HG03196 (cell line): ENCODE measurements around the gene SLC35E3.

Experiments used
- ATAC-seq: cut with Tn5 transposase; IDR thresholded peaks from one replicate; pipeline ENCODE4 v1.9.1; 2021; ENCODE audit not compliant: unreplicated experiment

SLC35E3 gene

GRCh38 chr12:68745904-68746571, at the start of gene SLC35E3:
Gene SLC35E3, plus strand, starts transcription at chr12:68746176. Its CDS starts 202 bp downstream, at chr12:68746378.
- ATAC-seq: peak; percentile 97

GRCh38 chr12:68699486-68699885, 46.5 kb upstream of the SLC35E3 start:
- ATAC-seq: no peak

GRCh38 chr12:68727776-68728175, 18.2 kb upstream of the SLC35E3 start:
- no peak for ATAC-seq

GRCh38 chr12:68733661-68734071, 12.3 kb upstream of the SLC35E3 start:
- no peak for ATAC-seq

GRCh38 chr12:68739891-68740290, 6.1 kb upstream of the SLC35E3 start:
- ATAC-seq: no peak

DNA sequence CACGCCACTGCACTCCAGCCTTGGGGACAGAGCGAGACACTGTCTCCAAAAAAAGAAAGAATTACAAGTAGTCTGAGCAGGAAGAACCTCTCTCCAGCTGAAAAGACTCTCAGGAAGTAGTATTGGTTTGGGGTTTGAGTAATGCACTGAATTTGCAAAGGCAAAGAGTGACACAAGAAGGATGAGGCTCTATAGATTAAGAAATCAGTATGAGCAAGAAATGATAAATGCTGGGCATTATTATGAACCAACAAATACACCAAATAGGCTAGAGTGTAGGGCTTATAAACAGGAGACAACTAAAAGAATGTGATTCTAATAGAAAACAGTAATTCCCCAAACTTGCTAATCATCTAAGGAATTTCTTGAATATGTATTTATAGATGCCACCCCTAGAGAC, 2.6 kb upstream of the SLC35E3 start:
- no peak for ATAC-seq

DNA sequence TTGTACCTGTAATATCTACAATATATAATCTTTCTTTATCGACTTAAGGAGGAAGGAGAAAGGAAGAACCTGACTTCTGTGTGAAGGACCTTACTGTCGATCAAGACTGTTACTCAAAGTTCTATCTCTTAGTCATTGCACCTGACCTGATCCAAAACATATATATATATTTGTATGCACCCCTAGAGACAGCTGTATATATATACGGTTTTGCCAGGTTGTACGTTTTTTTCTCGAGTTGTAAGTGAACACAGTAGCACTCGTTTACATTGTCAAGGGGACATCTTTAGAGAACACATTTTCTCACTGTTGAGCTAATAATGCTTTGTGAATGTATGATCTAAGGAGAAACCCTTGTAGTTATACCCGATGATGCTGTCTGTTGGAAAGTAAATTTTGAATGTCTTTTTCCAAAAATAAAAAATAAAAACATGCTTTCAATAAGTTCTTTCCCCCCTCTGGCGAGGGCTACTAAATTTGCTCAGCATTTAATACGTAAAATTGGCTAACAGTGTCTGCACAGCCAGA, 536 bp upstream of the SLC35E3 start:
- ATAC-seq: no peak

GRCh38 chr12:68746572-68747180, 700 bp downstream of the SLC35E3 start:
- ATAC-seq: peak; percentile 35

DNA sequence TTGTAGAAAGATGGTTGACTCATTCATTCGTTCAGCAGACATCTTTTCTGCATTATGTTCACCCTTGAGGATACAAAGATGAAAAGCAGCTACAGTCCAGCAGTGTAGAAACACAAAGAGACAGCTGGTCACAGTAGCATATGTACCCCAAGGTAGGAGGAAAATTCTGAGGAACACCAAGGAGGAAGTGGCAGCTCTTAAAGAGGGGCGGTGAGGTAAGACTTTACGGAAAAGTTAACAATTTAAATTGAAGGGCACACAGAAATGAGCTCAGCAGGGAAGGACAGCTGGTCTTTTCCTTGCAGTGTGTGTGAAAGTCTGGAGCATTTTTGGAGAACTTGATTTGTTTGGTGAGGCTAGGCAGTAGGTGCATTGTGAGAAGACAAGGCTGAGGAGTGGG, 3.5 kb downstream of the SLC35E3 start:
- ATAC-seq: no peak

GRCh38 chr12:68749861-68750260, 3.9 kb downstream of the SLC35E3 start:
- ATAC-seq: no peak

DNA sequence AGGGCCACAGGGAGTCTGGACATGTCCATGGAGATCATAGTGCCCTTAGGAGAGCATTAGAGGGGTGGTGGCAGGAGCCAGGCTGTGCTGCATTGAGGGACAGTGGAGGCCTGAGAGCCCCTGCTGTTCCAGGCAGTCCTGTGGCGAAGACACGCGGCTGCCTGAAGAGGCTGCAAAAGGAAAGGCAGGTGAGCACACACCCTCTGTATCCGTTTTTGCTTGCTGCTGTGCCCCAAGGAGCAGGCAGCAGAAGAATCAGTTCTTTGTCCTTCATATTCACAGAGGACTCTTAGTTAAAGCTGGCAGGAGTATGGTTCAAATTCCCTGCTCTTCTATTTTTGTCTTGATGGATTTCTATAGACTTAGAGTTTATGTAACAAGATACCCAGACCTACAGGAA, 4.5 kb downstream of the SLC35E3 start:
- no peak for ATAC-seq

- no peak for ATAC-seq
Observed at GRCh38 chr12:68755536-68756243, 9.7 kb downstream of the SLC35E3 start.

DNA sequence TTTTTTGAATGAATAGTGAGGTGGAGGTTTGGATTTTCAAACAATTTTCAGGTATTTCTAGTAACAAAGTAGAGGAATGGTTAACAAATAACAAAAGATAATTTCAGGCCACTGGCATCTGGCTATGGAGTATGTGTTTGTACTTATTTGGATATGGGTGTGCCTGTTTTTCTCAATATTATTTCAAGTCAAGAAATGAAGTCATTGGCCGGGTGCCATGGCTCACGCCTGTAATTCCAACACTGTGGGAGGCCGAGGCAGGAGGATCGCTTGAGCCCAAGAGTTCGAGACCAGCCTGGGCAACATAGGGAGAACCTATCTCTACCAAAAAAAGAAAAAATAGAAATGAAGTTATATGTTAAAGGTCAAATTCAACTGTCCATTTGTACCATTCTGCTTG, 13.9 kb downstream of the SLC35E3 start:
- ATAC-seq: no peak

- no peak for ATAC-seq
Observed at GRCh38 chr12:68760806-68761441, 14.9 kb downstream of the SLC35E3 start.

GRCh38 chr12:68761442-68761812, 15.5 kb downstream of the SLC35E3 start:
- ATAC-seq: no peak

GRCh38 chr12:68761901-68762630, 16.1 kb downstream of the SLC35E3 start:
- ATAC-seq: no peak

DNA sequence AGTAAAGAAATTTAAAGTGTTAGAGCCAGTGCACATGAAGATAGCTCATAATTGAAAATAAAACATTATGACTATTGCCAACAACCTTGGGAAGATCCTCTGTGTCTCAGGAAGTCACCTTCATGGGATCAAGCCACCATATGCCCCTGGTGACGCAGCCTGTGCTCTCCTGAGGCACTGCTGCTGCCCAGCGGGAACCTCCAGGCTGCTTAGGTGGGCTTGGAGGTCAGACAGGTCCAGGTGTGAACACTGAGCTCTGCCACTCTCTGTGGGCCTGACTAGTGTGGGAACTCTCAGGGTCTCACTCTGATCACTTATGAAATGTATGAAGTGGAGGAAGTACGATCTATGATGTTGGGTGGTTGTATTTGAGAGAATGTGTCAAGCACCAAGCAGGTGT, 16.7 kb downstream of the SLC35E3 start:
- no peak for ATAC-seq

DNA sequence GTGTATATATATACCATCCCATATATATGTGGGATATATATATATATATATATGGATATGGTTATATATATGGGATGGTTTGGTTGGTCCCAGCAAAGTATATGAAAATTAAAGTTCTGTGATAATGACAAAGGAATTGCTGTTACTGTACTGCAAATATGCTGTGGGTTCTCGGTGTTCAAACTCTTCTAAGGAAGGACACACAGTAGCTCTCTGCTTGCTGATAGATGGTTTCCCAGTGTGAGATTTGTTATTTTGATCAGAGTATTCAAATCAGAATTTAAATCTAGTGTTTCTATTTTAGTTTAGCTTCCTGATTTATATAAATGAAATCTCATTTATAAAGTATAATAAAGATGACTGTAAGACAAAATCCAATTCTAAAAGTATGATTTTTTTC, 19.7 kb downstream of the SLC35E3 start:
- no peak for ATAC-seq

GRCh38 chr12:68766646-68767045, 20.7 kb downstream of the SLC35E3 start:
- ATAC-seq: no peak

DNA sequence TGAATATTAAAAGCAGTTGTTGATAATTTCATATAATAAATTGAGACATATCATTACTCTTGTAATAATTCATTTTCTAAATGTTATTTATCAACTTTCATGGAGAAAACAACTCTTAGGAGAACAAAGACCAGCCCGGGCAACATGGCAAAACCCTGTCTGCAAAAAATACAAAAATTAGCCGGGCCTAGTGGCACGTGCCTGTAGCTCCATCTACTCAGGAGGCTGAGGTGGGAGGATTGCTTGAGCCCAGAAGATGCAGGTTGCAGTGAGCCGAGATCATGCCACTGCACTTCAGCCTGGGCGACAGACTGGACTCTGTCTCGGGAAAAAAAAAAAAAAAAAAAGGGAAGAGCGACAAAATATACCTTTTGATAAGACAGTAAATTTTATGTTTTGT, 21.2 kb downstream of the SLC35E3 start:
- ATAC-seq: no peak

DNA sequence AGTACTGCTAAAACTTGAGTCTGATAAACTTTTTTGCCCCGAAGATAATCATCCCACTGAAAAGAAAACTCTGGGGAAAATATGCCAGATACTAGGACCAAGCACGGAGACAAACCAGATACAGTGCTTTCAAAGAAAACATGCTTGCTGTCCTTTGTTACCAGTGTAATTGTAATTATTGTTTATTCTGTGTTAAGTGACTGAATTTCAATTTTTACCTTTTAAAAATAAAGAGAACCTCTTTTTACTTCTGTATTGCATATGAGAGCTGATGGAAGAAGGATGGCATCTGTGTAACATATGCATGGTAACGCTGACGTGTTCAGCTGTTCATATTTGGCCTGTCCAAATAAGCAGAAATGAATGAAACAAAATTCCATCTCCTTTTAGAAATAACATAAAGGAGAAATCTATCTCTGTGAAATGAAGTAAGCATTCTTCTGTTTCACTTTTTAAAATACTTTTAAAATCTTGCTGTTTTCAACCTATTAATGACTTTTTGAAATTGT, 22.5 kb downstream of the SLC35E3 start:
- no peak for ATAC-seq
